ENCODE measurements around the gene FBXO10. TPM values are rescaled to one million over a fixed set of nuclear protein-coding genes. Genes with fewer than 3 reads are reported as not detected.
"Not testable (repeated sequence)": the region's sequence is repeated elsewhere in the genome, so short reads cannot be mapped to it uniquely, and the experiment has no call there.

Gene FBXO10
- total and polyA plus RNA-seq, 2 experiments from 2014 or later, result 3.4 to 13.4 TPM

- H3K27ac Mint-ChIP-seq, result no peak overlapping the region
- H3K79me2 ChIP-seq (replicated peaks; ENCODE audit: insufficient read depth), result no peaks in the 10 kb centered on the region
- H3K9me3 Mint-ChIP-seq, result no peaks in the 10 kb centered on the region
- no peaks in the 10 kb centered on the region for H3K9me2 ChIP-seq (ENCODE audit: insufficient read depth)
- peaks cover 17% of the 10 kb centered on the region for H3K27me3 Mint-ChIP-seq (ENCODE audit: insufficient read depth, low read depth, poor library complexity)
- no peaks in the 10 kb centered on the region for H3K27me3 ChIP-seq (ENCODE audit: insufficient read depth)
- H3K4me1 Mint-ChIP-seq, result peaks cover 7% of the 10 kb centered on the region; the same call in 2 of the 3 replicates
- no peaks in the 10 kb centered on the region for H3K36me3 ChIP-seq (ENCODE audit: insufficient read depth)
- H3K27ac ChIP-seq (ENCODE audit: low read depth), result no peak overlapping the region
- no peaks in the 10 kb centered on the region for H3F3A ChIP-seq (replicated peaks; ENCODE audit: low read depth)
- H4K20me1 ChIP-seq (replicated peaks; ENCODE audit: insufficient read depth), result no peaks in the 10 kb centered on the region
- no peak overlapping the region for H3K4me2 ChIP-seq
- no peak for DNase-seq (ENCODE audit: low spot score)
- peaks cover 11% of the 10 kb centered on the region for H3K36me3 Mint-ChIP-seq (ENCODE audit: low read depth)
- ATAC-seq, result no peak
- H3K4me3 Mint-ChIP-seq, result no peak overlapping the region
- no peak overlapping the region for H3K4me3 ChIP-seq
- no peak overlapping the region for H2AFZ ChIP-seq
- no peak for TF ChIP-seq EZH2 (IDR thresholded peaks at IDR 0.05; ENCODE audit: low read depth, unreplicated experiment)
- TF ChIP-seq ZNF462 (CRISPR knock-in tag; IDR thresholded peaks at IDR 0.05), result no peak
- no peak for TF ChIP-seq ZNF331 (CRISPR knock-in tag; IDR thresholded peaks at IDR 0.05; ENCODE audit: low read depth)
- TF ChIP-seq ETS1 (IDR thresholded peaks at IDR 0.05), result no peak
- TF ChIP-seq CREB1 (CRISPR knock-in tag; IDR thresholded peaks at IDR 0.05; ENCODE audit: low read depth), result no peak
- no peak for TF ChIP-seq POLR2AphosphoS5 (IDR thresholded peaks at IDR 0.05; ENCODE audit: low read depth)
- no peak for TF ChIP-seq STAT1 (IDR thresholded peaks at IDR 0.05; ENCODE audit: unreplicated experiment)
- no peak for TF ChIP-seq JUNB (IDR thresholded peaks at IDR 0.05; ENCODE audit: unreplicated experiment)
- no peak for TF ChIP-seq CTCF (conservative IDR thresholded peaks at IDR 0.05; ENCODE audit: low read depth in 2 of 2)
- no peaks in the 10 kb centered on the region for H3K4me1 ChIP-seq (ENCODE audit: insufficient read depth)
Measured at GRCh38 chr9:37514999-37515398, 61.2 kb downstream of the FBXO10 start.

GRCh38 chr9:37514415-37514814 lies 61.8 kb downstream of the FBXO10 start:
- not testable (repeated sequence) for H3K79me2 ChIP-seq (replicated peaks; ENCODE audit: insufficient read depth); H3K27me3 ChIP-seq (ENCODE audit: insufficient read depth); ATAC-seq; H3K27ac ChIP-seq (ENCODE audit: low read depth); H3K4me3 ChIP-seq; H2AFZ ChIP-seq; H3K36me3 ChIP-seq (ENCODE audit: insufficient read depth); H3K4me1 ChIP-seq (ENCODE audit: insufficient read depth); H3K4me3 Mint-ChIP-seq; H3K4me1 Mint-ChIP-seq; H3K9me2 ChIP-seq (ENCODE audit: insufficient read depth); H3K27ac Mint-ChIP-seq; H3F3A ChIP-seq (replicated peaks; ENCODE audit: low read depth); DNase-seq (ENCODE audit: low spot score); H3K4me2 ChIP-seq; H4K20me1 ChIP-seq (replicated peaks; ENCODE audit: insufficient read depth); H3K9me3 Mint-ChIP-seq
- peaks cover 10% of the 10 kb centered on the region for H3K36me3 Mint-ChIP-seq (ENCODE audit: low read depth)
- peaks cover 17% of the 10 kb centered on the region for H3K27me3 Mint-ChIP-seq (ENCODE audit: insufficient read depth, low read depth, poor library complexity)

Data from GM23338 (cell line).